GM12872 (cell line): ENCODE data around the gene FABP3.

Experiments
- CTCF ChIP-seq: IDR thresholded peaks from 3 replicates; pipeline ENCODE4 v1.5.1; 2011; ENCODE audit warnings: low read depth, mild to moderate bottlenecking, low read length, moderate library complexity; ENCODE audit not compliant: insufficient read depth

The FABP3 gene

GRCh38 chr1:31374511-31375196, 1.8 kb upstream of the FABP3 start:
- TF ChIP-seq CTCF, result no peak

- TF ChIP-seq CTCF, result no peak
Observed at GRCh38 chr1:31373897-31374486, 1.1 kb upstream of the FABP3 start.

- no peak for TF ChIP-seq CTCF
Observed at GRCh38 chr1:31372751-31373055, 173 bp downstream of the FABP3 start.

- TF ChIP-seq CTCF, result no peak
Observed at GRCh38 chr1:31372051-31372450, 825 bp downstream of the FABP3 start.

GRCh38 chr1:31371121-31371959, 1.5 kb downstream of the FABP3 start:
- TF ChIP-seq CTCF, result no peak

GRCh38 chr1:31370565-31370964, 2.3 kb downstream of the FABP3 start:
- no peak for TF ChIP-seq CTCF

GRCh38 chr1:31370021-31370420, 2.9 kb downstream of the FABP3 start:
- no peak for TF ChIP-seq CTCF
